ACC112 (cell line): ENCODE results near the gene DMBT1.

Source experiments
- H2AFZ ChIP-seq: fragments of 200-600 bp; sonication (generic); one replicate; pipeline ENCODE4 v1.6.0; 2017; ENCODE audit warnings: antibody characterized with exemption, low read length; ENCODE audit not compliant: unreplicated experiment
- H3K27ac ChIP-seq: fragments of 200-600 bp; sonication (generic); 2 replicates; pipeline ENCODE4 v1.5.1; 2014; ENCODE audit warnings: low read depth, mild to moderate bottlenecking, antibody characterized with exemption, low read length, moderate library complexity
- H3K27me3 ChIP-seq: fragments of 200-600 bp; sonication (generic); 2 replicates; pipeline ENCODE4 v1.6.1; 2014; ENCODE audit warnings: mild to moderate bottlenecking, antibody characterized with exemption, low read length, moderate library complexity, mixed read lengths; ENCODE audit not compliant: insufficient read depth
- H3K36me3 ChIP-seq: fragments of 200-600 bp; sonication (generic); 2 replicates; pipeline ENCODE4 v1.6.1; 2016; ENCODE audit warnings: mild to moderate bottlenecking, antibody characterized with exemption, low read length, moderate library complexity, mixed read lengths; ENCODE audit not compliant: insufficient read depth
- H3K4me1 ChIP-seq: fragments of 200-600 bp; sonication (generic); one replicate; pipeline ENCODE4 v1.6.1; 2016; ENCODE audit warnings: low read length, mixed read lengths; ENCODE audit not compliant: insufficient read depth, unreplicated experiment, control insufficient read depth
- H3K4me3 ChIP-seq: fragments of 200-600 bp; sonication (generic); 2 replicates; pipeline ENCODE4 v1.5.1; 2014; ENCODE audit warnings: mild to moderate bottlenecking, low read depth, low read length
- H3K79me2 ChIP-seq: fragments of 200-600 bp; sonication (generic); one replicate; pipeline ENCODE4 v1.6.0; 2016; ENCODE audit warnings: low read length; ENCODE audit not compliant: control insufficient read depth, unreplicated experiment, insufficient read depth

DMBT1 gene

DNA sequence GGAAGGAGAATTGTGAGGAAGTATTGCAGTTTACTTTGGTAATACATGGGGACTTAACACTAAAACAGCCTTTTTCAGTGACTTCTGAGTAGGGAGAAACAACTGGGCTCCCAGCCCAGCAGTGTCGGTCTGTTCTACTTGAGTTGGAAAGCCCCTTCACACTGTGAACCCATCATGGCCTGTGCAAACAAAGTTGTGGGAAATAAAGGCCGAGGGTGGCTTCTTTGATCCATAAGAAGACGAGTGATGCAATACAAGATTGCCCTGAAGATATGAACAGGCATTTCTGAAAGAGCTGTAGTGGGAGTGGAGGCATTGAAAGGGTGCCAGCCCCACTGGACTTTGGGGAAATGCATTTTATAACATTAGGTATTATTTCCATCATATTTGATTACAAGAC lies 110.8 kb downstream of the DMBT1 start:
- H3K4me3 ChIP-seq: no peak overlapping the region
- H3K27ac ChIP-seq: no peak overlapping the region
- peaks cover 86% of the 10 kb centered on the region for H3K27me3 ChIP-seq
- no peaks in the 10 kb centered on the region for H3K79me2 ChIP-seq
- H2AFZ ChIP-seq: no peak overlapping the region
- no peaks in the 10 kb centered on the region for H3K36me3 ChIP-seq
- no peaks in the 10 kb centered on the region for H3K4me1 ChIP-seq

DNA sequence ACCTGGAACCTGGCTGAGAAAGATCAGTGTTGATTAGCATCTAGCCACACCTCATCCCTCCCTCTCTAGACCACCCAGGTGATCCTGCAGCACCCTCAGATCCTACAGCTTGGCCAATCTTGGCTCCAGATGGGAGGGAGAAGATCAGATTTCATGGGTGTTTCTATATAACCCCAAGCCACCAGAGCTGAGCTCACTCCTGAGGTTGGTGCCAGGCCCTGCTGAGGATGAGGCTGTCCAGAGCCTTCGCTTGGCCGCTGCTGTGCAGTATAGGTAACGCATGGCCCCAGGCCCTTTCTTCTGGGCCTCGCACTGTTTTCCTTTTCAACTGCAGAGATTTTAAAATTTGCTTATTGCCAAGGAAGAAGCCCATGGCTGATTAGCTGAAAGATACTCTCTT lies 112.1 kb downstream of the DMBT1 start:
- no peak overlapping the region for H2AFZ ChIP-seq
- H3K27me3 ChIP-seq: peaks cover 90% of the 10 kb centered on the region
- no peak overlapping the region for H3K4me3 ChIP-seq
- H3K4me1 ChIP-seq: no peaks in the 10 kb centered on the region
- H3K79me2 ChIP-seq: no peaks in the 10 kb centered on the region
- H3K27ac ChIP-seq: no peak overlapping the region
- no peaks in the 10 kb centered on the region for H3K36me3 ChIP-seq

DNA sequence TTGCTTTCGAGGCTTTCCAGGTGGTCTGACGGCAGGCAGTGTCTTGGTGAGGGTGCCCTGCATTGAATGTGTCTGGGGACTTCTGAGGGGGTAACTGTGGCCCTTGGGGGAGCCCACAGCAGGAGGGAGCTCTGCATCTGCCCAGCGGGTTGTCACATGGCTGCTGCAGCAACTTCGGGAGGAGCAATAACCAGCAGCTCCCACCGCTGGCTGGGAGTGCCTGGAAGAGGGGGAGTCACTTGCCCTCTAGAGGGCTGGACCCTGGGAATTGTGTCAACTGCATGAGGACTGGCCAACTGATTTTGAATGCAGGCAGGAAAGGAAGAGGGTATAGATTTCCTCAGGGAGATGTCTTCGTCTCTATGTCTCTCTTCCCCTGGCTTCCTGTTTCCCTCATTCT lies 112.7 kb downstream of the DMBT1 start:
- Histone ChIP-seq H3K36me3 (no peaks in the 10 kb centered on the region), H3K4me3 (no peak overlapping the region), H2AFZ (no peak overlapping the region), H3K27me3 (peaks cover 89% of the 10 kb centered on the region), H3K79me2 (no peaks in the 10 kb centered on the region), H3K4me1 (no peaks in the 10 kb centered on the region), H3K27ac (no peak overlapping the region)

DNA sequence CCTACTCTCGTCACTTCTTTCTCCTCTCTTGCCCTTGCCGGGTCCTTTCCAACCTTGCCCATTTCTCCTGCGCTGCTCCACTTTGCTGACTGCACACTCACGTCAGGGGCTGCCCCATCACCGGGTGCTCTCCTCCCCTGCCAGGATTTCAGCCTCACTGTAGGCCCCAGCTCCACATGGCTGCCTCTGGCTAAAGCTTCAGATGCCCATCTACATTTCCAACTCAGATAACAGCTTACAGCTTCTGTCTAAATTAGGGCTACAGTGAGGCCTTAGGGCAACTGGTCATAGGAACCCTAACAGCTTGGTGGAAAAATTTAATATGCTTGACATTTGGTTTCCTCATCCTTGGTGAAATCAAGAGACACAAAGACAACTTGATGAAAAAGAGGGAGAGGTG lies 113.2 kb downstream of the DMBT1 start:
- Histone ChIP-seq H2AFZ (no peak overlapping the region), H3K36me3 (no peaks in the 10 kb centered on the region), H3K27ac (no peak overlapping the region), H3K27me3 (peaks cover 88% of the 10 kb centered on the region), H3K4me1 (no peaks in the 10 kb centered on the region), H3K4me3 (no peak overlapping the region), H3K79me2 (no peaks in the 10 kb centered on the region)

DNA sequence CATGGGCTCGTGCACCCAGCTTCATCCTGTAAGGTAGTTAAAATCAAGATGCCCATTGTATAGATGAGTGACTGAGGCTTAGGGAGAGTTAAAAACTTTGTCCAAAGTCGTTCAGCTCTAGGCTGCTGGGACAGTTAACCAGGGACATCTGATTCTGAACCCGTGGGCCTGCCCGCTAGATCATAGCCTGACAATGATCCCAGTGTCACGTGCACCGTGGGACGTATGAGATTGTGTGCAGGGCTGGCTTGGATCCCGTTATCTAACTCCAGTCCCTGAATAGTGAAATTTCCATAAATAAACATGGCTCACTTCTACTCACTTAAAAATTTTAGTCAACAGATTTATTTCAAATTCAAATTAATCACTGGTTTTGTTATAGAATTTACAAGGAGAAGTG lies 114.2 kb downstream of the DMBT1 start:
- Histone ChIP-seq H3K27me3 (peaks cover 78% of the 10 kb centered on the region), H3K79me2 (no peaks in the 10 kb centered on the region), H2AFZ (no peak overlapping the region), H3K4me3 (no peak overlapping the region), H3K36me3 (no peaks in the 10 kb centered on the region), H3K4me1 (no peaks in the 10 kb centered on the region), H3K27ac (no peak overlapping the region)

DNA sequence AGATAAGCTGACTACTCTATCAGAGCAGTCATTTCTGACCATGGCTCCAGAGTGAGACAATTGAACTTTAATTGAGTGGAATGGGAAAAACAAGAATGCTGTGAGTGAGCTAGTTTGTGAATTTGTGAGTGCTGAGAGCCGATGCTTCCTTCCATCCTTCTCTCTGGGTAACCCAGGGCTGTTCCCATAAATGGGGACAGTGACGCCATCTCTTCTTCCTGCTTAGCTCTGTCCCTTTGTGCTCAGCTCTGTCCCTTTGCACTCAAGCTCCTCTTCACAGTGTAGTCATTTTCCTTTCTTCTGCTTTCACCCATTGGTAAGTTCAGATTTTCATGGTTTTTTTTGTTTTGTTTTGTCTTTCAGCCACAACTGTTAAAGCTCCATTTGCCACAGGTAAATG lies 114.7 kb downstream of the DMBT1 start:
- Histone ChIP-seq H3K4me3 (no peak overlapping the region), H2AFZ (no peak overlapping the region), H3K36me3 (no peaks in the 10 kb centered on the region), H3K27ac (no peak overlapping the region), H3K27me3 (peaks cover 77% of the 10 kb centered on the region), H3K4me1 (no peaks in the 10 kb centered on the region), H3K79me2 (no peaks in the 10 kb centered on the region)

DNA sequence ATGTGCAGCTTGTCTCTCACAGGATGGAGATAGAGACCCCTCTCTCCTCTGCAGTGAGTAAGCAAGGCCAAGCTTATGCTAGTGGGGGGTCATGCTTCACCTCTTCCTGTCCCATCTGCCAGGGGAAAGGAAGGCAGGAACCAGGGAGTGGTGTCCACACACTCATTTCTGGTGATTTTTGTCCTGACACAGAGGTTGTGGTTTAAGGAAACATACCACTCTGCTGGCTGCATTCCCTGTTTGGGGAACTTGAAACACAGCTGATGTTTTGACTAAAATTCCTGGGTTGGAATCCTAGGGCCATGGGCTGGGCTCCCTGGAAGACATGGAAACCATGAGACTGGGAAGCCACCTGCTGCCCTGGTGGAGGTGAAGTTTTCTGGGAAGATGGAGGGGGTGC lies 117.7 kb downstream of the DMBT1 start:
- H2AFZ ChIP-seq: no peak overlapping the region
- H3K4me3 ChIP-seq: no peak overlapping the region
- no peaks in the 10 kb centered on the region for H3K79me2 ChIP-seq
- H3K27me3 ChIP-seq: peaks cover 57% of the 10 kb centered on the region
- H3K36me3 ChIP-seq: no peaks in the 10 kb centered on the region
- no peak overlapping the region for H3K27ac ChIP-seq
- no peaks in the 10 kb centered on the region for H3K4me1 ChIP-seq

DNA sequence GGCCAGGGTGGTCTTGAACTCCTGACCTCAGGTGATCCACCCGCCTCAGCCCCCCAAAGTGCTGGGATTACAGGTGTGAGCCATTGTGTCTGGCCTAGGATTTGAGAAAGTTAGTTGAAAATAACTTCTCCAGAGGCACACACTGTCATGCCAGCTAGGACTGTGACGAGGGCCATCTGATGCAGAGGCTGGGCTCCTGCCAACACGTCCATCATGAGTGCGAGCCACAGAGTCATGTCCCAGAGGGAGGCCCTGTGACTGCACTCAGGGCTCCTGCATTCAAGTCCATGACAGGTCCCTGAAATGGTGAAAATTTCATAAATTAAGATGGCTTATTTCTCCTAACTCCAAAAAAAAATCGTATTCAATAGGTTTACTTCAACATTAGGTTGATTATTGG lies 122.0 kb downstream of the DMBT1 start:
- Histone ChIP-seq H3K36me3 (no peaks in the 10 kb centered on the region), H3K4me3 (no peak overlapping the region), H3K79me2 (no peaks in the 10 kb centered on the region), H3K27ac (no peak overlapping the region), H3K4me1 (no peaks in the 10 kb centered on the region), H3K27me3 (peaks cover 40% of the 10 kb centered on the region), H2AFZ (no peak overlapping the region)

DNA sequence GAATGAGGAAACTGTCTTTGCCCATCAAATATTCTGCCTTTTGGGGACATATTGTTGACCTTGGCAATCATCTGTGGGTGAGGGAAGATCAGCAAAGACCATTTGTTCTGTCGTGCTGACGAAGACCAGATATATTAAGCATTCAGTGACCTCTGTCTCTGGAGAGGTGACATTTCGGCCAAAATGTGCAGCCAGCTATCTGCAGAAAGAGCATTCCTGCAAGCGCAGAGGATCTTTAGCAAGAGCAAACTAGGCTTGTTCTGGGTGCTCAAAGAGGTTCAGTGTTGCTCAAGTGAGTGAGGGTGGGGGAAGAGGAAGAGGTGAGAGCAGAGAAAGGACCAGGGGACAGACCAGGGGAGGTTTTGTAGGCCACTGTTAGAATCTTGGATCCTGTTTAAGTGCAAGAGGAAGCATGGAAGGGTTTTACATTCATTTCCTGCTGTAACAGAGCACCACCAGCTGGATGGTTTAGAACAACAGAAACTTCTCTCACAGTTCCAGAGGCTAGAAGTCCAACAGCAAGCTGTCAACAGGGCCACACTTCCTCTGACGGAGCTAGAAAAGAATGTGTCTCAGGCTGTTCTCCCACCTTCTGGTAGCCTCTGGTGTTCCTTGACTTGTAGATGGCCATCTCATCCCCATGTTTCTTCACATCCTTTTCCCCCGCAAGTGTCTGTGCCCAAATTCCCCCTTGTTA lies 127.9 kb downstream of the DMBT1 start:
- H3K27ac ChIP-seq: no peak overlapping the region
- no peak overlapping the region for H3K4me3 ChIP-seq
- no peaks in the 10 kb centered on the region for H3K36me3 ChIP-seq
- no peaks in the 10 kb centered on the region for H3K79me2 ChIP-seq
- H2AFZ ChIP-seq: no peak overlapping the region
- peaks cover 45% of the 10 kb centered on the region for H3K27me3 ChIP-seq
- peaks cover 11% of the 10 kb centered on the region for H3K4me1 ChIP-seq

DNA sequence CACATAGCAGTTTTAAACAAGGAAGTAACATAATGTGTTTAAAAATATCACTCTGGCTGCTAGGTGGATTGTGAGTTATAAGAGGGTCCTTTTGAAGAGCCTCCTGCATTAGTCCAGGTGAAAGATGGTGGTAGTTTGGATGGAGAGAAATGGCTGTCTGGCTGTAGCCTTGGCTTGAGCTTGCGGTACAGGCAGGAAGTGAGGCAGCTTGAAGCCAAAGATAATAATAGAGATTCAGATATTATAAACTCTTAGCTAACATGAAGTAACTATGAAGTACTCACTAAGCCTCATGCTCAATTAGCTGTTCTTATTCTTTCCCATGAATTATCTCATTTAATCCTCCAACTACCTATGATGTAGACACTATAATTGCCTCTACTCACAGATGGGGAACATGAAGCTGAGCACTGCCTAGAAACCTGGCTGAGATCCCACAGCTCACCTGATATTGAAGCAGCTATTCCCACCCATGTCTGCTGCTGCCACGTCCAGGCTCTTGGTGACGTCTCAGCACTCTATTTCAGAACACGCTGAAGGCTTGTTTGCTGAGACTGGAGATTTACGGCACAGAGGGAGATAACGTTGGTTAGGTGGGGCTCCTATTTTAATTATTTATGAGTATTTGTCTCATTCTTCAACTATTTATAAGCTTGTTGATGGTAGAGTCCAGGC lies 128.7 kb downstream of the DMBT1 start:
- H2AFZ ChIP-seq: no peak overlapping the region
- peaks cover 11% of the 10 kb centered on the region for H3K4me1 ChIP-seq
- no peaks in the 10 kb centered on the region for H3K36me3 ChIP-seq
- H3K27me3 ChIP-seq: peaks cover 46% of the 10 kb centered on the region
- H3K27ac ChIP-seq: no peak overlapping the region
- no peaks in the 10 kb centered on the region for H3K79me2 ChIP-seq
- no peak overlapping the region for H3K4me3 ChIP-seq

DNA sequence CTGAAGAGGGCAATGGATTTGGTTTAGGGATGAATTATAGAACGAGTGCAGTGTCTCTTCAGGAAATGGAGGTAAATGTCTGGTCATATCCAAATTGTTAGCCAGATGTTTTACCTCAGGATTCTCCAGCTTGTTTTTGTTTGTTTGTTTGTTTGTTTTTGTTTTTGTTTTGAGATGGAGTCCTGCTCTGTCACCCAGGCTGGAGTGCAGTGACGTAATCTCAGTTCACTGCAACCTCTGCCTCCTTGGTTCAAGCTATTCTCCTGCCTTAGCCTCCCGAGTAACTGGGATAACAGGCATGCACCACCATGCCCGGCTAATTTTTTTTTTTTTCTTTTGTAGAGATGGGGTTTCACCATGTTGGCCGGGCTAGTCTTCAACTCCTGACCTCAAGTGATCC lies 132.2 kb downstream of the DMBT1 start:
- Histone ChIP-seq H2AFZ (no peak overlapping the region), H3K36me3 (no peaks in the 10 kb centered on the region), H3K4me3 (no peak overlapping the region), H3K27me3 (peaks cover 50% of the 10 kb centered on the region), H3K79me2 (no peaks in the 10 kb centered on the region), H3K27ac (no peak overlapping the region), H3K4me1 (peaks cover 11% of the 10 kb centered on the region)
